HG02623 (cell line): Measurements from ENCODE around the gene BTK.

Experiments used
- ATAC-seq: cut with Tn5 transposase; IDR thresholded peaks from one replicate; pipeline ENCODE4 v1.9.1; 2021; ENCODE audit warnings: moderate library complexity; ENCODE audit not compliant: unreplicated experiment

Gene BTK

DNA sequence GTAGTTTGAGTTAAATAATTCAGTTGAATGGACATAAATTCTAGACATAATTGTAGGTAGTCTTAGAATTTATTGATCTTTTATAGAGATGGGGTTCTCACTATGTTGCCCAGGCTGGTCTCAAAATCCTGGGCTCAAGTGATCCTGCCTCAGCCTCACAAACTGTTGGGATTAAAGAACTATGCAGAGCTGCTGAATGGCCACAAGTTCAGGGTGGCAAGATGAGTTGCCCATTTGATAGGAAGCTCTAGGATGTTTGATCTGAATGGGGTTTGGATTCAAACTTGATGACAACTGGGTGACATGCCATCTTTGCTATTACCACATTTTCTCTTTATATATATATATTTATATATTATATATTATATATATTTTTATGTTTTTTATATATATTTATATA, 8.4 kb upstream of the BTK start:
- ATAC-seq = no peak

DNA sequence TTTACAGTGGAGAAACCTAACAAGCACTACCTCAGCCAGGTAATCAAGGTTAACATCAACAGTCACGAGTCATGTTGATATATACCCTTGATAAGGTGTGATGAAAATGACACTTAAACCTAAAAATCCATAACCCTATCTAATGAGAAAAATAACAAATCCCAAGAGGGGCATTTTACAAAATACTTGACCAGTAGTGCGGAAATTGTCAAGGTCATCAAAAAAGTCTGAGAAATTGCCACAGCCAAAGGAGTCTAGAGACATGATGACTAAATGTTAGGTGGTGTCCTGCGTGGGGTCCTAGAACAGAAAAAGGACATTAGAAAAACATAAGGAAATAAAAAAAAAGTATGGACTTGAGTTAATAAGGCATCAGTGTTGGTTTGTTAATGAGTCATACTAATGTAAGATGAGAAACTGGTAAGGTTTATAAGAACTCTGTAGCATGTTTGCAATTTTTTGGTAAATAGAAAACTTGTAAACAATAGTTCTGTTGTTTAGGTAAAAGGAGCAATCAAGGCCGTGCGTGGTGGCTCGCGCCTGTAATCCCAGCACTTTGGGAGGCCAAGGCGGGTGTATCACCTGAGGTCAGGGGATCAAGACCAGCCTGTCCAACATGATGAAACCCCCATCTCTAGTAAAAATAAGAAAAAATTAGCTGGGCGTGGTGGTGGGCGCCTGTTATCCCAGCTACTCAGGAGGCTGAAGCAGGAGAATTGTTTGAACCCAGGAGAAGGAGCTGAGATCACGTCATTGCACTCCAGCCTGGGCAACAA, 7.7 kb upstream of the BTK start:
- ATAC-seq = no peak

GRCh38 chrX:101391831-101392230, 5.8 kb upstream of the BTK start:
- no peak for ATAC-seq

GRCh38 chrX:101390664-101391525, 4.9 kb upstream of the BTK start, which contains the start of gene RPL36A:
Gene RPL36A, plus strand, starts transcription at chrX:101391011. Its CDS starts 33 bp downstream, at chrX:101391044.
- peak; percentile 76 for ATAC-seq

- ATAC-seq = no peak
Measured at GRCh38 chrX:101388604-101389003, 2.6 kb upstream of the BTK start.

- ATAC-seq = no peak
Measured at GRCh38 chrX:101386542-101386885, 523 bp upstream of the BTK start.

GRCh38 chrX:101385026-101385684, 836 bp downstream of the BTK start:
- ATAC-seq = no peak

DNA sequence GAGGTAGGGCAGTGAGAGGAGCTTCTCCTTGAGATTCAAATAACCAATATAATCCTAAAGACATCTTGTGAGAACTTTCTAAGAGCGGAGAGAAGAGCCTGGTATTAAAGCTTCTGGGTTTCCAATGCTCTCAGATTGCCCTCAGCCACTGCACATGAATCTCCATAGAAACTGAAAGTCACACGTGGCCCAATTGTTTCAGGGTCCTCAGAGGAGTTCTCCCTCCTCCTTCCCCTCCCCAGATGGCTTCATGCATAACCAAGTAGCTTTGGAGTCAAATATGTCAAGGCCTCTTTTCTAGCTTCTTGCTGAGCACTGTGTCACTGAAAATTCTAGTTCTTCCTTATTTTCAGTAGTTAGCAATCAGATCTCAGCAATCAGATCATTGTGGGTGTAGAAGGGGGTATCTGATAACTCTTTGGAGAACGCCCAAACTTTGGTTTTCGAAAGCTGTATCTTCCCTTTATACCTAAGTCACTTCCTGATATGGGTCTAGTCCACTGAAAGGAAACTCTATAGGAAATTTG, 2.2 kb downstream of the BTK start:
- peak; percentile 70 for ATAC-seq

- ATAC-seq = no peak
Measured at GRCh38 chrX:101377547-101377946, 8.4 kb downstream of the BTK start.

DNA sequence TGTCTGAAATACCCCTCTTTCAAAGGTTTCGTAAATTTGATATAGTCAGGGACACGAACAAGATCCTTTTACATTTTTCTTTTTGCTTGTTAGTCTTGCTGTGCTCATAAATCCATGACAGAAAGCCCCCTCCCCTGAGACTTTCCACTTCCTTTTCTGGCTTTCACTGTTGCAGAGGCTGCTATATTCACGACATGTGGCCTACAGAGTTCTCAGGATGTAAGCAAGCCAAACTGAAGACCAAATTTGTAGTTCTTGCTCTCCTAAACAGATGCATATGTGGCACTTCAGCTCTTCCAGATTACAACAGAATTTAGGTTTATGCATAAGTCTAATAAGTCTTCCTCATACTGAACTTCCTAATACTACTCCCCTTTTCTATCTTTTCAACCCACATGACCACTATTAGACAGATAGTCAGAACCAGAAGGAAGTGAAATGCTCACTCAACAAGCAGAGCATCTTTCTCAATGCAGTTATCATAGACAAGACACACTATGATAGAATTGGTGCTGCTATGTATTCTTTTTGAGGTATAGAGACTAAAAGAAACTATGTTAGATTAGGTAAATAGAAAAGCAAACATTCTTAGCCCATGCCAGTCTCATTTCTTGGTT, 15.0 kb downstream of the BTK start:
- ATAC-seq = no peak

GRCh38 chrX:101369687-101370086, 16.3 kb downstream of the BTK start:
- no peak for ATAC-seq

- ATAC-seq = no peak
Measured at GRCh38 chrX:101368800-101369199, 17.2 kb downstream of the BTK start.

GRCh38 chrX:101365301-101365795, 20.6 kb downstream of the BTK start:
- ATAC-seq = no peak

GRCh38 chrX:101362757-101363156, 23.2 kb downstream of the BTK start:
- no peak for ATAC-seq

DNA sequence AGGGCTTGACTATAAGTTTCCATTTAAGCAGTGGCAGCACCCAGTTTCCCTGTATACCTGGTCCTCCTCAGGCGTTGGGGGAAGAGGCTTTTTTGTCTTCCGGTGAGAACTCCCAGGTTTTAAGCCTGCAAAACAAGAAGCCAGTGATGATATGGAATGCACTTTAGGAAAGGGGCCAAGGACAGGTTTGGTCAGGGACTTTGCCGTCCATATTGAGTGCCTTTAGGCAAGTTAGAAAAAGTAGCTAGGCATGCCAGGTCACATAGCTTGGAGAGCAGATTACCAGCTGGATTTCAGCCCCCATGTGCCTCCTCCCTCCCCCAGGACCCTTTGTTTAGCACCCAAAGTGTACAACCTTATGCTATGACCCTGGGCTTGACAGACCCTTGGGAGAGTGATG, 23.9 kb downstream of the BTK start:
- ATAC-seq = no peak

DNA sequence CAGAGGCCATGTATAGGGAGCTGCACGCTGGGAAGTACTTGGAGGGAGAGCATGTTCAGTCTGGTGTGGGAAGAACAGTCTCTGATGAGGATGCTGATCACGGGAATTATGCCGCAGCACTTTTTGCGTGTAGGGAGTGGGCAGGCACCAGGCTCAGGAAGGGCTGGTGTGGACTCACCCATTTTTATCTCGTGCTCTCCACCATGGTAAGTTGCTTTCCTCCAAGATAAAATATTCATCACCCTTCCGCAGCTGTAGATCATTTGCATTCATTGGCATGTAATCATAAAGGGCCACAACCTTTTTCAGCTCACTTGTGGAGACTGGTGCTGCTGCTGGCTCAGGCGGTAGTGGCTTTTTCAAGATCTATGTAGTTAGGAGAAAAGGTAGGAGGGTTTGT, 25.6 kb downstream of the BTK start:
- ATAC-seq = no peak

DNA sequence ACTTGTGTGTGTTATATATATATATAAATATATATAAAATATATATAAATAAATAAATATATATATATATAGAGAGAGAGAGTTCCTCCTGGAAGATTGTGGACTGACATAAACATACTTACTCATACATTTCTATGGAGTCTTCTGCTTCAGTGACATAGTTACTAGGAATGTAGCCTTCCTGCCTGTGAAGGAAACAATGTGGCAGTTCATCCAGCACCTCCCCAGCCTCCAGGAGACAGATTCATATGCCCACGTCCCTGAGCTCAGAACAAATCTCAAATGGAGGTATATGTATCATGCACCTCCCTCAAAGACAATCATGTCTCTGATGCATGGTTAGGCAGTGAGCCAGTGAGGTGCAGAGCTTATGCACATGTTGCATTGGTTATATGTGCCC, 26.0 kb downstream of the BTK start:
- no peak for ATAC-seq

DNA sequence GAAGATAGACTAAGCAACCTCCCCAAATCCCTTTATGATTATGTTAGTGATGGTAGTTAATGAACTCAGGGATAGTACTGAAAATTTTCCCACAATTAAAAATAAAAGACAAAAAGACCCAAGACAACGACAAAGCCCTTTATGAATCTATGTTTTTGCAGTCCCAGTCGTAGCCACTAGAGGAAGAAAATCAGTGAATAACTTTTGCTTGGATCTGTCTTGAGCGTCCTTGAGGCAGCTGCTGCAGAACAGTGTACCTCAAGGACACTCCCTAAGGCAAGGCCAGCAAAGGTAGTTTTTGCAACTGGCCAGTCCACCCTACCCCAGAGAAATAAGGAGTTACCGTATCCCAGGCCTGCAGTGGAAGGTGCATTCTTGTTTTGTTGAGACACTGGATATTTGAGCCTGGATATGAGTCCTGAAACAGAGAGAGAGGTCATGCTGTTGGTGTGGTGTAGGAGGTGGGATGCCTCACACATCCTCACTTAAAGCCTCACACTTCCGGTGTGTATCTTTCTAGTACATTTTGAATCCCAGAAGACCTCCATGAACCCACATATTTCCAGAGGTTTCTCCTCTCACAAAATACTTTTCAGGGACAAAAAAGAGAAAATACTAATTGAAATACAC, 28.7 kb downstream of the BTK start:
- ATAC-seq = no peak

DNA sequence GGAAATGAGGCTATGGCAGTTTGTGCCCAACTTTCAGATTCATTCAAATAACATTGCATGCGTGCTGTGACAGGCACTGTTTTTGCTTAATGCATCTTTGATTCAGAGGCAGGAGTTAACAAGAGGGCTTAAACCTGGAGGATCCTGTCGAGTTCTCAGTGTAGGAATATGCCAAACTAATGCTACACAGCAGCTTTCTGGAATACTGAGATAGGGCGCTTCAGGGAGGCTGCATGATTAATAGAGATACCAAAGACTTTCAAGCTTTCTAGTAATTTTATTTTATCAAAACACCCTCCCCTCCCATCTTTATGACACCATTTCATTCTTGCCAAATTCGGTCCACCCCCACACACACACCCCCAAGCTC, 36.8 kb downstream of the BTK start:
- ATAC-seq = no peak

- peak; percentile 99 for ATAC-seq
Measured at GRCh38 chrX:101348452-101349192, 37.4 kb downstream of the BTK start, which contains the start of gene TIMM8A. Gene TIMM8A, minus strand, starts transcription at chrX:101348742. Its CDS starts 78 bp downstream, at chrX:101348664.
